HK-2 (cell line): ENCODE measurements around the gene TCF3.

Experiments used
- DNase-seq: peaks from one replicate; pipeline ENCODE4 v3.0.0-alpha.2; 2018; ENCODE audit not compliant: unreplicated experiment

The TCF3 gene

DNA sequence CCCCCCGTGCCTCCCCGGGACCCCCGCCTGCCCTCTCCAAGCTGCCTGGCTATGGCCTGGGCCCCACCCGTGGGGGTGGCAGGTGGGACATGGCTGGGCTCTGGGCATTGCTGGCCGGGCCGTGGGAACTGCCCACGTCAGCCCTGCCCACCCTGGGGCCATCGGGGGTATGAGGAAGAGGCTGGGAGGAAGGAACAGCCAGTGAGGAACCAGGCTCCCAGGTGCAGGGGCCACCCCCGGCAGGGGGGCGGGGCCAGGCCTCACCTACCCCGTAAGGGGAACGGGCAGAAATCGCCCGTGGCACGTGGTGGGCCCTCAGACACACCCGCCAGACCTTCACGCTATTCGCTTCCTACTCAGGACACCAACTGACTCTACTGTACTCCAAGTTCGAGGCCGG is 22.4 kb downstream of the TCF3 start:
- no peak for DNase-seq

DNA sequence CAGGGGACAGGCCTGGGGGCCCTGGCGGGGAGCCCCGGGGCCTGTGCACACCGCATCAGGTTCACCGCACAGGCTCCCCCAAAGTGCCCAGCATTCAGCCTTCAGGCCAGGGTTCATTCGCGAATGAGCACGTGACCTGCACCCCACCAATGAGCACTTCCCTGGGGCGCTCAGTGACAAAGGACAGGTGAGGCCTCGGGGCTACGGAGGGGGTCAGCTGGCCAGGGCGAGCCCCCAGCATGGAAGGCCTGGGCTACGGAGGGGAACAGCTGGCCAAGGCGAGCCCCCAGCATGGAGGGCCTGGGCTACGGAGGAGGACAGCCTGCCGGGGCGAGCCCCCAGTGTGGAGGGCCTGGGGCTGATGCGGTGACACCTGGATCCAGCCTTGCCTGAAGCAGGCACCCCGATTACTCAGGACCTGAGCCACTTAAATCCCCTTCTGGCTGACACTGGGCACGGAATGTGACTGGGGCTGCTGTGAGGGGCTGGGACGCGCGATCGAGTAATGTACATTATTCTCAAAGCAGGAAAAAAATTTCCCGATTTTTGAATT is 23.1 kb downstream of the TCF3 start:
- no peak for DNase-seq

DNA sequence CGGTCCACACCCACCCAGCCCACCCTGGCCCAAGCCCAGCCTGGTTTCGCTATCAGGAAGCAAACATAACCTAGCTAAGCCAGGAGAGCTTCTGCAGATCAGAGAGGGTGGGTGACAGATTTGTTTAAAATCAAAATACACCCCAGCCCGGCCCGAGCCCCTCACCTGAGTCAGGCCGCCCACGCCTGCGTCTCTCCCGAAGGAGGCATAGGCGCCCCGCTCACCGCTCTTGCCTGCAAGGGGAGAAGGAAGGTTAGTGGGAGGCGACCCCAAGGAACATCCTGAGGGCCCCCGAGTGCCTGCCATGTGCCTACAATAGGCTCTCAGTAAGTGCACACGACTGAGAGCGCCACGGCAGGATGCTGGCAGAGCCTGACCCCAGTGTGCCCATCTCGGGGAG is 25.2 kb downstream of the TCF3 start:
- no peak for DNase-seq

DNA sequence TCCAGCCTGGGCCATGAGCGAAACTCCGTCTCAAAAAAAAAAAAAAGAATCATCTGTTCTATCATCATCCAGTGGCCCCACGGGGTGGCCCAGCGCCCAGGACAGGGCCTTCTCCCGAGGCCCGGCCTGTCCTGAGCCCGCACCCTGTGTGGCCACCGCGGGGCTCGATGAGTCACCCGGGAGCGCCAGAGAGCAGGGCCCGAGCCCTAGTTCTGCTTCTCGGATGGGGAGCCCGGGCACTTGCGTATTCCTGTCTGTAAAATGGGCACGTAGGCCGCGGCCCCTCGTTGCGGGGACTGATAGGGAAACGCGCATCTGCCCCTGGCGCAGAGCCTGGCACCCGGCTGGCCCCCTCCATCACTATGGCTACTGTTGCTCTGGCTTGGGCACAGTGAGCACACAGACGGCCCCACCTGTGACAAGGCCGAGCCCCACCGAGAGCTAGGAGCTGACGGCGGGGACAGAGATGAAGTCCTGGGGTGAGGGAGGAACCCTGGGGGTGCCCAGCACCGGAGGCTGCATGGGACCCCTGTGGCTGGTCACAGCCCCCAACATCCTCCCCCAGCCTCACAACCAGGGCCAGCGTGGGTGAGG is 25.9 kb downstream of the TCF3 start:
- no peak for DNase-seq

DNA sequence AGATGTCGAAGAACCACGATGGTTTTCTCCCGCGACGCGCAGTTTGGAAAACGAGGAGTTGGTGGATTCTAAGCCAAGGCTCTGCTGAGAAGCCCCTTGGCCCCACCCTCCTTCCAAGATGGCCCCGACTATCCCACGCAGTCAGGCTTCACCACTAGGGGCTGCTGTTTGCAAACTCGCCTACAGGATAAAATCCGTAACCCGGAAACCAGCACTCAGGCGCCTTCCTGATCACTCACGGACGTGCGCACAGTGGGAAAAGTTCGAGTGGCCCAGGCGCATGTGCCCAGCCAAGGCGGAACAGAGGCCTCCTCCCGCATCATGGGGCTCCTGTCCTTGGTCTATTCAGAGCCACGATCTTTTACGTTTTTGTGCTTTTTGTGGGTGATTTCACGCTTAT is 28.0 kb downstream of the TCF3 start:
- peak; percentile 22 for DNase-seq

DNA sequence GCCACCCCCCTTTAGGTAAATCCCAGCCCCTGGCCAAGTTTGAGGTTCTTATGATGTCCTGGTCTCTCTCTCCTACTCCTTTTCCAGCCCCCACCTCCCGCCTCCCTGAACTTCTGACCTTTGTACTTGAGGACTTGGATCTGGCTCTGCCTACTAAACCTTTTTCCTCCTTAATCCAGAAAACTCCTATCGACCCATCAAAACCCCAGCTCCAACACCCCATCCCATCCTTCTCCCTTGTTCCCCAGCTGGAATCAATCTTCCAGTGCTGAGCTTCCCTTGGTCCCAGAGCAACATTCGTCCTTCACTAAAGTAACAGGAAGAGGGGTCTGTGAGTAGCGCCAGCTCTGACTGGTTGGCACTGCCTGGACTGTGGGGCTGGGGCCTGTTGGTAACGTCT is 29.9 kb downstream of the TCF3 start:
- no peak for DNase-seq

DNA sequence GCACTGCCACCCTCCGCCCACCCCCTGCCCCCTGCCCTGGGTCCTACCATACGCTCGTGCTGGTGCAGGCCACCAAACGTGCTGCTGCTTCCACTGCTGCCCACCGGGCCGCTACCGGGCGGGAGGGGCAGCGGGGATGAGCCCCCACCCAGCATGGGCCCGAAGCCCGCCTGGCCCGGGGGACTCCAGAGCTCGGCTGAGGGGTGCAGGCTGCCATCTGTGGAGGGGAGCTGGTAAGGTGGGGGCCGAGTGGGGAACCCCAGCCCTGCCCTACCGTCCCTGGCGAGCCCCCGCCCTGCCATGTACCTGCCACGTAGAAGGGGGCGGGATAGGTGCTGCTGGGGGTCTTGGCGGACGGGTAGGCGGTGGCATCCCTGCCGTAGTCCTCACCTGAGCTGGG is 30.4 kb downstream of the TCF3 start:
- DNase-seq, result no peak

DNA sequence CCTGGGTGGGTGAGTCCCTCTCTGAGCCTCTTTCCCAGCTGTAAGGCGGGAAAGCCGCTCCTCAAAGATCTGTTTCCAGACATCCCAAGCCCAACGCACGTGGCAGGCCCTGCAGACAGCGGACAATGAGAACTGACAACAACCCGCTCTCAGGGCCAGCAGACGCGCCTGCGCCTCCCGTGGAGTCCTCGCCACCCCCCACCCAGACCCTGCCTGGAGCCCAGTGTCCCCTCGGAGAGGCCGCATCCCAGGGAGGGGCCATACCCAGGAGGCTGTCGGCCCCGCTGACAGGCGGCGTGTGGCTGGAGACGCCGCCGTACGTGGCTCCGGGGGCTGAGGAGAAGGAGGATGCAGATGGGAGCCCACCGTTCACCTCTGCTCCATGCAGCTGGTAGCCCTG is 30.8 kb downstream of the TCF3 start:
- no peak for DNase-seq

DNA sequence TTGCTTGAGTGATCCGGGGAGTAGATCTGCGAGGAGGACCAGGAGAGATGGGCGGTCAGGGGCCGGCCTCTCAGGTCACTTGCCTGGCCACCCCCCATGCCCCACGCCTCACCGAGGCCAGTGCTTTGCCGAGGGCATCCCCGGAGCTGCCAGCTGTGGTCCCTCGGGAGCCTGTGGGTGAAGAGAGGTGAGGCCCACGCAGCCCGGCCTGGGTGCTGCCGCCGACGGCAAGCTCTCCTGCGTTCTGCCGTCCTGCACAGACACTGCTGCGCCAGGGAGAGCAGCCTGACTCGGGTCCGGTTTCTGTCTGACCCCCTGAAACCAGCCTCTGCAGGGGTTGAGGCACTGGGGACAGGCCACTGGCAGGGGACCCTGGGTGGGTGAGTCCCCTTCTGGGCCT is 31.4 kb downstream of the TCF3 start:
- no peak for DNase-seq

DNA sequence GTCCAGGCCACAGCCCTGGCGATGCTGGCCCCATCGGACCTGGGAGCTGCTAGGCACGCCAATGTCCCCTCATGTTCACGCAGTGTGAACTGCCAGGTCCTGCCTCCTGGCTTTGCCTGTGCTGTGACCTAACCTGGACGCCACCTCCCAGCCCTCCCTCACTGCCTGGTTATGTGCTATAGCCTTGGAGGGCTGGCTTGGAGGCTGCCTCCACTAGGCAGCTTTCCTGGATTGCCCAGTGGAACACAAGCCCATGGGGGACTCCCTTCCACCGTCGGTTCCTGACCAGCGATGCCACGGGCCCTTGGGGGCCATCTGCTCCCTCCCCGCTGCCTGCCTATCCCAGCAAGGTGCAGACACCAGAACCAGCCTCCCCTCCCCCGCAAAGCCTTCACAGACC is 31.9 kb downstream of the TCF3 start:
- DNase-seq, result no peak

DNA sequence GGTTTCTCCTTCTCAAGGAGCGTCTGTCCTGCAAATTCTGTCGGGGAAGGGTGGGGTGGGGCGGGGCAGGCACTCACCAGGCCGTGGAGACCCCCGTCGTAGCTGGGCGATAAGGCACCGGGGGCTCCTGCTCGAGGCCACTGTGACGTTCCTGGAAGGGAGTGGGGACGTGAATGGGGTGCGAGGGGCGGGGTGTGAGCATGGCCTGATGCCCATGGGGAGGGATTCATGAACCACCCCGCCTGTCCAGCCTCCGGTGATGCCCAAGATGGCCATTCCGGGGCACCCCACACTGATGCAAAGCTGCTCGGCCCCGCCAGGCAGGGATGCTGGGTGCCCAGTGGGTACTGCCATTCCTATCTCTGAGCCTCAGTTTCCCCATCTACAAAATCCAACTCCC is 32.7 kb downstream of the TCF3 start:
- DNase-seq, result no peak

DNA sequence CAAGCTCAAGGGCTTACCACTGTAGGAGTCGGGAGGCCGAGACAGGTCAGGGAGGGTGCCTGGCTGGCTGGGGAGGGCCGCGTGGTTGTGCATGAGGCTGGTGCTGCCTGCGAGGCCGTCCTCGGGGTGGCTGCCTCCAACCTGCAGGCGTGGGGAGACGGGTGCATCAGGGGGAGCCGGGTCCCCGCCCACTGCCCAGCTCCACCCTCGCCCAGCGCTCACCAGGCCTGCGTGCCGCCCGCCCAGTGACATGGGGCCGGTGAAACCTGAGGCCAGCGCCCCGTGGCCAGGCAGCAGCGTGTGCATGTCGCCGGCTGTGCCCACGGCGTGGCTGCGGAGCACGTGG is 33.3 kb downstream of the TCF3 start:
- DNase-seq, result no peak

DNA sequence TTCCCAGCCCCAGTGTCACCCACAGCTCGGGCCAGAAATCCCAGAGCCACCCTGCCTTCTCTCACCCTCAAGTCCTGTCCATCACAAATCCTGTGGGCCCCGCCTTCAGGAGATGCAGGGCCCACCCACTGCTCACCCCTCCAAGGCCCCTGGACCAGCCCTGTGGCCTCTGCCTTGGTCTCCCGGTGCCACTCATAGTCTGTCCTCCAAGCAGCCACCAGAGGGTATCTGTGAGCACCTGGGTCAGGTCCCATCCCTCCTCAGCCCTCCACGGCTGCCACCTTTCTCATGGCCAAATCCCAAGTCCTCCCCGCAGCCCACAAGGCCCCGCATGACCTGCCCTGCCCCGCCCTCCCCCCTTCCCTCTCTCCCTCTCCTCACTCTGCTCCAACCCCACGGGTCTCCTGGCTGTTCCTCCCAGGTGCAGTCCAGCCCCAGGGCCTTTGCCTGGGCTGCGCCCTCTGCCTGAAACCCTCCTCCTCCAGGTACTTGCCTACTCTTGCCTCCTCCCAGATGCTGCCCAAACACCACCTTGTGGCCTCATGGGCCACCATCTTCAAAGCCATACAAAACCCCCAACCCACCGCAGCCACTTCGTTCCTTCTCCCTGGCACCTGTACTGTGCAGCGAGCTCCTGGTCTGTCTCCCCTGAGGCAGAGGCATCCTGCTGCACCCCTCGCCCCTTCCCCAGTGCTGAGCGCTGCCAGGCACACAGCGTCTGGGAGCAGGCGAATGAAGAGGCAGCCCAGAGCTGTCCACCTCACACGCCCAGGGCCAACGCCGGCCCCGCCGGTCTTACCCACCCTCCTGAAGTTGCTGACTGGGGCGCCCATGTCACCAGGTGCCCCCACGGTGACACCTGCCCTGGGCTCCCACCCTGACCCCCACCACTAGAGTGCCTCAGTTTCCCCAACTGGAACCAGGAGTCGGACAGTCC is 34.0 kb downstream of the TCF3 start:
- DNase-seq, result peak; percentile 34

DNA sequence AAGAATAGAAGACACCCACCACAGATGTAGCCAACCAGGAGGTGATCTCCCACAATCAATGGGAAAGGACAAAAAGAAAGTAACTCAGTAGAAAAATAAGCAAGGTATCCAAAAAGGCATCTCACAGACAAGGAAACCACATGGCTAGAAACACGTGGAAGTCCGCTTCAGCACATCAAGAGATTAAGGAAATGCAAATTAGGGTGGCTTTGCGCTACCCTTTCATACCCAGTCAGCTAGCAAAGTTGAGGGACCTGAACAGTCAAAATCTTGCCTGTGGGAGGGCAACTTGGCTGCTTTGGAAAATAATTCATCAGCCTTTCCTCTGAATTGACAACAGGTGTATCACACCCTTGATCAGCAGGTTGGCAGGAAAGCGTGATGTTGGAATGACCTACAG is 35.5 kb downstream of the TCF3 start:
- no peak for DNase-seq

DNA sequence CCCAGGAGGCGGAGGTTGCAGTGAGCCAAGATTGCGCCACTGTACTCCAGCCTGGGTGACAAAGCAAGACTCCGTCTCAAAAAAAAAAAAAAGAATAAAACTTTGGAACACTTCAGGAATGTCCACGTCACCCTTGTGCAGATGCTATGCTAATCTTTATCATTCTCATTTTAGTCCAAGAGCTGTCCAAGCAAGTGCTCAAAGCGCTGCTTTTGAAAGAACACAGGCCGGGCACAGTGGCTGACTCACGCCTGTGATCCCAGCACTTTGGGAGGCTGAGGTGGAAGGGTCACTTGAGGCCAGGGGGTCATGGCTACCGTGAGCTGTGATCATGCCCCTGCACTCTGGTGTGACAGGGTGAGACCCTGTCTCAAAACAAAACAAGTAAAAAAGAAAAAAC is 36.0 kb downstream of the TCF3 start:
- DNase-seq, result no peak

DNA sequence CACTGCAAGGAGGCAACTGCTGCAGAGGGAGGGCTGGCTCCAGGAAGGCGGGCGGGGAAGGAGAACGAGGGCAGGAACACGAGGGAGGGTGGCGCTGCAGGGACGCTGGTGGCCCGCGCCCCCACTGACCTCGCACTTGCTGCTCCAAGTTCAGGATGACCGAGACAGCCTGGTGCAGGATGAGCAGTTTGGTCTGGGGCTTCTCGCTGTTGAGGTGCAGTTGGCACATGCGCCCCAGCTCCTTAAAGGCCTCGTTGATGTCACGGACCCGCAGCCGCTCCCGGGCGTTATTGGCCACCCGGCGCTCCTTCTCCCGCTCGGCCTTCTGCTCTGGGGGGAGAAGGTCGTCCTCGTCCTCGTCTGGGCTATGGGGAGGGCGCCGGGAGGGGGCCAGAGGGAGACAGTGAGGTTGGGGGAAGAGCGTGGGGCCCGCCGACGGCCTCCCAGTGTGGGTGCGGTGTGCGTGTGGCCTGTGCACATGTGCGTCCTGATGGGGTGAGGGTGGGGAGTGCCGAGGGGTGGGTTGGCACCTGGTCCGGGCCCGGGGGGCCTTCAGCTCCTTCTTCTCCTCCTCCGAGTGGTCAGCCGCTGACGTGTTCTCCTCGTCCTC is 37.2 kb downstream of the TCF3 start:
- no peak for DNase-seq

DNA sequence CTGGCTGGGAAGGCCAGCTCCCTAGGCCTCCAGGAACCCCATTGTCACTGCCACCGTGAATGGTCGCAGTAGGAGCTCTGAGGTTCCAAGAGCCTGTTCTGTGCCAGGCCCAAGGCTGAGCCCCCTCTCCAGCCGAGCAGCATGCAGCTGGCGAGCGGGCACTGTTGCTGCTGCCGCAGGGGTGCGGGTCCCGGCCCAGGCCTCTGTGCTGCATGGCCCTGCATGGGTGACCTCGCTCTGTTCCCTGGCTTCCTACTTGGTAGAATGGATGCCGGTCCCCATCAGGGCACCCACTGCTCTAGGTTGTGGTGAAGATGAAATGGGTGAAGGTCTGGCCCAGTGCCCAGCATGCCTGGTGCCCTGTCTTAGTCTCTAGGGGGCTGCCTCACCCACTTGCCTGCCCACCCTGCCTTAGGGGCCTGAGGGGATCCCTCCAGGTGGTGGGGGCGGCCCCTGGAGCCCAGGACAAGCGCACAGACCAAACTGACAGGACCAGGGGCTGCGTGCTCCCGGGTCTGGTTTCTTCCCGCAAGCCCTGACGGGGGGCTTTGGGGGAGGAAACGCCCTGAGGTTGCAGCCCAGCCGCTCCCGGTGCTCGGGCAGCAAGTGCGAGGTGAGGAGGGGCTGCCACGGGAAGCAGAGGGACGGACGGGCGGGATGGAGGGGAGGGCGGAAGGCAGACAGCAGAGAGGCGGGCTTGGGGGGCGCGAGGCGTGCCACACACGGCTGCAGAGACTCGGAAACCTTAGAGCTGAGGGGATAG is 38.4 kb downstream of the TCF3 start:
- no peak for DNase-seq

DNA sequence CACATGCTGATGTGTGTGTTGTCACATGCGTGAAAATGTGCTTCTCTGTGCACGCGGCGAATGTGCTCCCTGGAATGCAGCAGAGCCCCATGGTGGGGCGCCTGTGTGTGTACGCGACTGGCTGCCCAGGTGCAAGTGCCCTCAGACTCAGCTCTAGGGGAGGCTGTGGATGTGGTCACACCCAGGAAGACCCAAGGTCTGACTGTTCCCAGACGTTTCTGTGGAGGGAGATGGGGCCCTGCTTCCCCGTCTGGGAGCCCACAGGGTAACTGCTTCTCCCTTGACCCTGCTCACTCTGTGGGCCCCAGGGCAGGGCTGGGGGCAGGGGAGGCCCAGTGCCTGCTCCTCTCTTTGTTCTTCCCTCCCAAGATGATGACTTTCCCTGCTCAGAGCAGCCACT is 39.3 kb downstream of the TCF3 start:
- no peak for DNase-seq

DNA sequence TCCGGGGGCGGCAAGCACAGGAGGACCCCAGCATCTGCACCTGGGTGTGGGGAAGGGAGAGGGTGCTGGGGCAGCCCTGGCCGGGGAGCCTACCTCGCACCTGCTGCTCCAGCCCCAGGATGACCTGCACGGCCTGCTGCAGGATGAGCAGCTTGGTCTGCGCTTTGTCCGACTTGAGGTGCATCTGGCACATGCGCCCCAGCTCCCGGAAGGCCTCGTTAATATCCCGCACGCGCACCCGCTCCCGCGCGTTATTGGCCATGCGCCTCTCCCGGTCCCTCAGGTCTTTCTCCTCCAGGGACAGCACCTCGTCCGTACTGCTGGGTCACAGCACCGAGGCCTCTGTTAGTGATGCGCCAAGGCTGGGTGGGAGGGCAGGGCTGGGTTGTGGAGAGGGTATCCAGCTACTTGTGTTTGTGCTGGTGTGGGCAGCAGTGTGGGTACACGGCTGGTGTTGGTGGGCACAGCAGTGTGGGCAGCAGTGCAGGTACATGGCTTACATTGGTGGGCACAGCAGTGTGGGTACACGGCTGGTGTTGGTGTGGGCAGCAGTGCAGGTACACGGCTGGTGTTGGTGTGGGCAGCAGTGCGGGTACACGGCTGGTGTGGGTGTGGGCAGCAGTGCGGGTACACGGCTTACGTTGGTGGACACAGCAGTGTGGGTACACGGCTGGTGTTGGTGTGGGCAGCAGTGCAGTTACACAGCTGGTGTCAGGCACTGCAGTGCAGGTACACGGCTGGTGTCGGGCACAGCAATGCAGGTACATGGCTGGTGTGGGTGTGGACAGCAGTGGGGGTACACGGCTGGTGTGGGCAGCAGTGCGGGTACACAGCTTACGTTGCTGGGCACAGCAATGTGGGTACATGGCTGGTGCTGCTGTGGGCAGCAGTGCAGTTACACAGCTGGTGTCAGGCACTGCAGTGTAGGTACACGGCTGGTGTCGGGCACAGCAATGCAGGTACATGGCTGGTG is 40.0 kb downstream of the TCF3 start:
- DNase-seq, result no peak

DNA sequence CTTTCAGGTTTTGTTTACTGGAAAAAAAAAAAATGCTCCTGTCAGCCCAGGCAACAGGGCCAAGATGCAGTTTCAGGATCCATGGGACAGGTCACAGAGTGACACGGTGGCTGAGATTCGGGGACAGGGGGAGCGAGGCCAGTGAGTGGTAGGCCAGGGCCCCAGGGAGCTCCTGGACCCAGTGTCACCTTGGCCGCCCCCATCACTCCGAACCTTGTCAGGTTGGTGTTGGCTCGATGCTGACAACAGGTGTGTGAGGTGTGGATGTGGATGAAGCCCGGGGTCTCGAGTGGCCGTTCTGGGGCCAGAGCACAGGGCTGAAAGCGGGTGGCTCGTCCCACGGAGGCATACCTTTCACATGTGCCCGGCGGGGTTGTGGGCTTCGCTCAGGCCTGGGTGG is 41.1 kb downstream of the TCF3 start:
- DNase-seq, result no peak

DNA sequence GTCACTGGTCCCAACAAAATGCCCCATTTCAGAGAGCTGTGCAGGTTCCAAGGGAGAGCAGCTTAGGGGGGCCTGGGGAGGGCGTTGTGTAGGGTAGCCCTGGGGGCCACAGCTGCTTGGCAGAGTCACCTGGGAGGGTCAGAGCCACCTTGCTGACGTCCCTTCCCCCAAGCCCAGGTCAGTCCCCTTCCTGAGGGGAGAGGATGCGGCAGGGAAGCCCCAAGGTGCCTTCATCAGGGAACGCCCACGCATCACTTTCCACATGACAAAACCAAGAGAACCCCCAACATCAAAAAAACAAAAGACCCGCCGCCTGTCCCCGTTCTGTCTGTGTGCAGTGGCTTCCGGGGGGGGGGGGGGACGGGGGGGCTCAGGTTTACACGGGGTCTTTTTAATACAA is 41.8 kb downstream of the TCF3 start:
- DNase-seq, result no peak
